ENCODE data around the gene TBXA2R.

DNA sequence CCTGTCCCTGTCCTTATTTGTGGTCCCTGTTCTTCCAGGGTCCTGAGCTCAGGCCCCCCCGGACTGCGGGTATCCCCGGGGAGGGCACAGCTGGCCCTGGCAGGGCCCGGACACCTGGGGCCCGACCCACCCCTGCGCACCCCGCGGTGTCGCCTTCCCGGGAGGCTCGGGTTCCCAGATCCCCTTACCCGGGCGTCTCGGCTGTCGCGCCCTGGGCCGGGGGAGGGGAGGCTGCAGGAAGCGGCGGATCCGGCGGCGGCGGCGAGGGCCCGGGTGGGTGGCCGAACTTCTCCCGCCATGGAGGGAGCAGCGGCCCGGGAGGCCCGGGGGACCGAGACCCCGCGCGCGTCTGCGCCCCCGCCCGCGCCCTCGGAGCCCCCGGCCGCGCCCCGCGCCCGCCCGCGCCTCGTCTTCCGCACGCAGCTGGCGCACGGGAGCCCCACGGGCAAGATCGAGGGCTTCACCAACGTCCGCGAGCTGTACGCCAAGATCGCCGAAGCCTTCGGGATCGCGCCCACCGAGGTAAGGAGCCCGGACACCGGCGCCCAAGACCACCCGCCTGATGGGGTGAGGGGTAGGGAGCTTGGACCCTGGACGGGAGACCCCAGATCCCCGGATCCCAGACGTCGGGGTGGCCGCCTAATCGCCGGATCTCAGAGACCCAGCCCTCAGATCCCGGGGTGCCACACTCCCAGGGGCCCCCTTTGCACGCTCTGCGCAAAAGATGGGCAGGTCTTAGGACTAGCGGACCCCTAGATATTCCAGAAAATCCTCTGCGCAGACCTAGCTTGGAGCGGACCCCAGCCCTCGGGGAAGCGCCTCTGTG, 21.2 kb downstream of the TBXA2R start, which contains the start of gene GIPC3:
- no peak for TF ChIP-seq POLR2A (IDR thresholded peaks at IDR 0.05)
- TF ChIP-seq POLR2AphosphoS5 (IDR thresholded peaks at IDR 0.05) = no peak
- TF ChIP-seq CTCF (IDR thresholded peaks at IDR 0.05) = no peak

Data from breast epithelium (tissue), 3 donors.